COR-L47 (cell line): ENCODE data around the gene CCN6.
"Not testable (repeated sequence)": the region's sequence is repeated elsewhere in the genome, so short reads cannot be mapped to it uniquely, and the experiment has no call there.

Experiments
- DNase-seq: peaks from one replicate; lab custom pipeline; 2025; lab: John Stamatoyannopoulos, UW

The CCN6 gene

DNA sequence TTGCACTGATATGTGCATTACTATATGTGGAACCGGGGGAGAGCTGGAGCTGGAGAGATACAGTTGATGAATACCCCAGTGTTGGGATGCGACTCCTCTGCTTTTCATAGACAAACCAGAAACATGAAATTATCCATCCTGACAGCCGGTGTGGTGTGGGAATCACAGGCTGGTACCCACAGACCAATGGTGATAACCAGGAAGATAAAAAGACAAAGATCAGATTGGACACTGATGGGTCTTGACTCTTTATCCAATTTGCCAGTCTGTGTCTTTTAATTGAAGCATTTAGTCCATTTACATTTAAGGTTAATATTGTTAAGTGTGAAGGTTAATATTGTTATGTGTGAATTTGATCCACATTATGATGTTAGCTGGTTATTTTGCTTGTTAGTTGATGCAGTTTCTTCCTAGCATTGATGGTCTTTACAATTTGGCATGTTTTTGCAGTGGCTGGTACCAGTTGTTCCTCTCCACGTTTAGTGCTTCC, 2.6 kb upstream of the CCN6 start:
- not testable (repeated sequence) for DNase-seq

DNA sequence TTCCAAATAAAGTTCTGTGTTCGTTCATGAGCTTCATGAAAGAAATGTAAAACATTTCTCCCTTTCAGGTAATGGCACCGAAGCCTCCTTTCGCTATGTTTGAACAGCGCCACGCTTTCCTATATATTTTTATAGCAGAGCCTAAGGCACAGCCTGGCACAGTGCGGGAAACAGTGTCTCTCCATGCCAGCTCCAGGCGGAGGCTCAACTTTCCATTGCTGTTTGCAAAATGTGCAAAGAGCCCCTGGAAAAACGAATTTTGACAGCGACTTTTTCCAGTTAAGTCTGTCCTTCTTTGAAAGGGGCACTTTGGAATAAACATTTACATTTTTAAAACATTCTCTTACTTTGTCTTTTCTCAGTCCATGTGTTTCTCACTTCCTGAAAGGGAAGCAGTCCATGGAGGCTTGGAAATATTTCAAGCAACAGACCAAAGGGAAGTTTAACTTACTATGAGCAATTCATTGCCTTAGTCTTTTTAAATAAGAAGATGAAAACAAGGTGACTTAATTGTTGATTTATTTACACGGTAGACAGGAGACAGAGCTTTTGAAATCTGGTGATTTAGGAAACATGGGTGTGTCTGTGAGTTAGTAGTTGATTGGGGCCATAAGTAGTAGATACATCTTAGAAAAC, 769 bp downstream of the CCN6 start:
- DNase-seq, result no peak

DNA sequence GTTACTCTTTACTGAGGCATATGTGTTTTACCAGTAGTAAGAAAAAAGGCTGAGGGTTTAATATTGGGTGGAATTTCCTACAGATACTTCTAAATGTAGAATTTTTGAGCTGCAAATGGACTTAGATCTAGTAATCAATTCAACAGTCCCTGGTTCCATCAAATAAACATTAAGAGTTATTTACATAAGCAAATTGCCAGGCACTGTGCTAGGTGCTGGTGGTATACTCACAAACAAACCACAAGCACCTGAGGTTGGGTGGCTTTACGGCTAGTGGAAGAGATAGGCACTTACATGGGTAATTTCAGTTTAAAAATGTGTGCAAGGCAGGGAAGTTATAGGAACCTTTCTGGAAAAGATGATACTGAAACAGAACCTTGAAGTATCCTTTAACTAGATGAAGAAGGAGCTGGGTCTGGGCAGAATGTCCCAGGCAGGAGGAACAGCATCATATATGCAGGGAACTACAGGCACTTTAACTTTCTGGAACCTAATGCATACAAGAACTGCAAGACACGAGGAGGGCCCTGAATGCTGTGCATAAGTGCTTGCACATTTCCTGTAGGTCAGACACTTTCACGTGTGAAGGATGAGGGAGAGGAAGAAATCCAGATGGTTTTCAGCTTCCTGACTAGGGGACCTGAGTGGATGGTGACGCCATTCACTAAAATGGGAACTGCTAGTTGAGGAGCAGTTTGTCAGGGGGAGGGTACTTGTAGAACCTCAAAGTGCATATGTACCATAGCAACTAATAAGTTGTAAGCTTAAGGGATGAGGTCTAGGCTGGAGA, 4.5 kb downstream of the CCN6 start:
- DNase-seq, result no peak

DNA sequence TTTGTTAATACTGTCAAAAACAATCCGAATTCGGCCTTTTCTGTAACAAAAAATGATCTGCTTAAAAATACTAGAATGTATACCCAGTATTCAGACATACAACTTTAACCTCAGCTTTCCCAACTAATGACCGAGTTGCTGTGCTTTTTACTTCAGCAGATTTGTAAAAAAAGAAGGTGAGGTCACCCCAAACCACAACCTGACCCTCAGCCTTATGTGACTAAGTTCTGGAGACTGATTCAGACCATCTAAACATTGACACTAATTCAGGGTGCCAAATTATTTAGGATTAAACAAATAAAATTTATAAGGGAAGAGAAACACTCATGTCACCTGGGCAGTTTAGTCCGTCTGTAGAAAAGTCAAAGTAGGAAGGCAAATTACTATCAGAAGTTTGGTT, 7.7 kb downstream of the CCN6 start:
- no peak for DNase-seq

DNA sequence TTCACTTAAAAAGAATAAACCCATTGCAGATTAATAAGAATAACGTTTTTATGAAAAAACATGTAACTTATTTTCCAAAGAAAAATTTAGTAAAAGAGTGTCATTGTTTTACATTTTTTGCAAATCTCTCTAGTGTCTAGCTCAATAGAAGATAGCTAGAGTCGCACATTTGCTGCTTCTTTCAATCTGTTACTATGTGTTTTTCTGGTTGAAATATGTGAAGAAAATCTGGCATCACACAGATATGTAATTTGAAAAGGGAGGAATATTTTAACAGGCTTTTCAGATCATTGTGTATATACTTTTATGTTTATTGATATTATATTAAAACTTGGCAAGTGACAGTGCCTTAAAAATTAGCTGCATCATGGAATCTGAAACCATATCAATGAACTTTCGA, 9.1 kb downstream of the CCN6 start:
- DNase-seq, result no peak

DNA sequence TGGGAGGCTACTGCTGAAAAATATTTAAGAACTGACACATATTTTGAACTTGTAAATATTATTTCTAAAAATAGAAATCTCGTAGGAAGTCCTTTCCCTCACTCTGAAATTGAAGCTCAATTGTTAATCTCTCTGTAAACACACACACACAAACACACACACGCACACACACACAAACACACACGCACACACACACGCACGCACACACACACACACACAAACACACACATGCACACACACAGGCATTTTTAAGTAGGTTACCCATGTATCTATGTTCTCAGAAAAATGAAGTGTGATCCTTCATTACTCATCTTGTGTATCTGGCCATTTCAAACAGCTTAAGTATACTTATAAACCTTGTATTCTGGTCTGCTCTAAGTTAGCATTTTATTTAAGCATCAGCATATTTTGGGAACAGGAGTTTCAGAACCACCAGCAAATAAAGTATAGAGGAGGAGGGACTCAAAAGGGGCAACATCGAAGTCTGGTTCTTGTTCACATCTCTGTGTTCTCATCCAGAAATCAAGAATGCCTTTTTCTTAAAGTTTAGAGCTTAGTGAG, 11.6 kb downstream of the CCN6 start:
- DNase-seq, result no peak

DNA sequence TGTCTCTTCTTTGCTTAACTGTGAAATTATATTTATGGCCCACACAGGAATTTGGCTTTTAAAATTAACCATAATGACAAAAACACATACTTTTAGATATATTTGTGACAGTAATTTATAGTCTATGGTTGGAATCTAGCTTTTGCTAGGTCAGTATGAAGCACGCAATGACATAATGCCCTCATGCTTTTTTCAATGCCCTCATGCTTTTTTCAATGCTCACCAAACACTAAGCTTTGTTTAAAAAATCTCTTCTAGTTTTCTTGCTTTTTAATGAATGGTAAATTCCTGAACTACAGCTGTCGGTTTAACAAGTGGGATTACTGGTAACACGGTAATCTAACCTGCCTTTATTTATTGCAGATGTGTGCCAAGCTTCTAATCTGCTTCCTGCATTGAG, 12.7 kb downstream of the CCN6 start:
- DNase-seq, result no peak

DNA sequence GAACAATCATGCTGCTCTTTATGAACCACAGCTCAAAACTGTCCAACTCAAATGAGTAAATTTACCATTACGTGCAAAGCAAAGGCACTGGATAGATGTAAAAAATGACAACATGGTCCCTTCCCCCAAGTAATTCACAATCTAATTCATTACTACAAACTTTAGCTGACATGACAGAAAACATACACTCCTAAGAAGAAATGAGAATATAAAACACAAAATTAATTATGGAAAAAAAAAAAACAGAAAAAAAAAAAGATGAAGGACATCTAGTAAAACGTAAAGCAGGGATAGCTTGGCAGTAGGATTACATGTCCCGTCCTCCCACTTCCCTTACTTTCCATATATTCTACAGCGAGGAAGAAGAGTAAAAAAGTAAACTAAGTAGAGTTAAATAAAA, 27.7 kb downstream of the CCN6 start:
- no peak for DNase-seq

DNA sequence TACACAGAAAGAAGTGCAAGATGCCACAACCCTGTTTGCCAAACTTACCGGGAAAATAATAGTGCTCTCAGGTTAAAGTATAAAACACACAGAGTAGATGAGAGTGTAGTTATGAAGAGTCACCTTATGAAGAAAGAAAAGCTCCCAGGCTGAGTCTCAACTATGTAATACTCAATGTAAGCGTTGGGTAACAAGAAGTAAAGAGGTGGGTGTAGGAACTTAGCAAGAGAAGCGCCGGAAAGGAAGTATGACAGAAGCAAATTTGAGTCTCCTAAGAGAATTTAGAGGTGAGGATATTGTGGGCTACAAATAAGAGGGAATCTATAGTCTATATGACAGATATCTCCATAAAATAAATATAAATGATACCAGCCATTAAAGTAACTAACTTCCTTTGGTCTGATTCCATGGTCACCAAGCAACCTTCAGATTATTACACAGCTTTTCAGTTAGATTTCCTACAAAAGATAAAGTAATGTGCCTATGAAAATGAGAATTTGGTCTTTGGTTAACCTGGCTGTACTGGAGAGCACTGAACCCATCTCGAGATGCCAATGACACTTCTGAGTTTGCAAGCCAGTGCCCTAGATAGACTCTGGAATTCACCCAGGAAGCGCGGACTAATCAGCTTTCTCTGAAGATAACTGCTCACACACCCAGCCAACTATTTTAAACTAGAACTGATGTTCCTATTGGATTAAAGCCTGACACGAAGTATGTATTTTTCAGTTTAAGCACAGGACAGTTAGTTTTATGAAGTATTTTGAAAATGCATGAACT, 31.6 kb downstream of the CCN6 start:
- DNase-seq, result no peak

DNA sequence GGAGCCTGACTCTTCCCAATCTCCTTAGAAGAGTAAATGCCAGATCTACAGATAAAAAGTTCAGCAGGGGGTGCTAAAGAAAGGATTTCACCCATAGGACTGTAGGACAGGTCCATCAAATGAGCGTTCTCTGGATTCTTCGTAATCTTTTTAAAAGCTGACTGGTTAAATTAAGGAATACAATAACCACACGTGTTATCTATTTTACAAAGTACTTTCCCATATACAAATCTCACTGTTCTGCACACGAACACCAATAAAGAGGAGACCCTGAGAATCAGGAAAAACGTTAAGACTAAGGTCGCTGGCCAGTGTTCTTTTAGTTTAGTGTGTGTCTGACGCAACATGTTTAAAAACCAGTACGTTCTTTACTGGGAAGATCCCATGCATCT, 32.8 kb downstream of the CCN6 start:
- peak; percentile 2 for DNase-seq

DNA sequence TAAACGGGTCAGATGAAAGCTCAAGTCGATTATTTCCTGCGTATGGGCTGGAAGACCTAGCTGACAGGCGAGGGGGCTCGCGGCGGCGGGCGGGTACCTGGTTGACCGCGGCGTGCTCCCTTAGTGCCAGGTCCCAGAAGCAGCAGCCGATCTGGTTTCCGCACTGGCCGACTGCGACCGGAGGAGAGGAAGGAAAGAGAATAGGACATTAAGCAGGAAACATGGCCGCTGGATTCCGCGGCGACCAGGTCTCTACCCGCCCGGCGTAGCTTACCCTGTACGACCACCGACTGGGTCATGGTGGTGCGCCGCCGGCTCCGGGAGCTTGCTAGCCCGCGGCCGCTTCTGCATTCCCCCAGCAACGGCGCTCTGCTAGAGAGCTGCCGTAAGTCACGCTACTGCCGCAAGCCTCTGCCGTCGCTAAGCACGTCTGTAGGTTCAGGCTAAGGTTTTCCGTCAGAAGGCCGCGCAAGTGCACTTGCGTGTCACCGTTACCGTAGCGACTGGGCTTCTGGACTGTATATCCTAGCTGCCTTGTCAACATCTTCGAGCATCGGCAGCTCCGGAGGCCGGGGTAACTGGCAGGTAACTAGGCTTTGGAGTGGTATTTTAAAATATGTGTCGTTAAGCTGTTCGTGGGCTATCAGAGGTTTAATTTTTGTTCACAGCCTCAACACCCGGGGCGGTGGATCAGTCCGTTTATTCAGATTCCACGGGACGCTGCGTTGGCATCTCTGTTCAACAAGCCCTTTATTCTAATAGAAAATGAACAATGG, 33.4 kb downstream of the CCN6 start, which contains the start of the genes FAM229B and TUBE1:
Gene FAM229B (plus strand): TSS at position 456 of the 776 bp plus-strand sequence. CDS start 11,693 bp downstream, outside the sequence.
Gene TUBE1 (minus strand): TSS at position 347 of the 776 bp plus-strand sequence. CDS start 48 bp downstream, at position 299.
- peak; percentile 81 for DNase-seq

DNA sequence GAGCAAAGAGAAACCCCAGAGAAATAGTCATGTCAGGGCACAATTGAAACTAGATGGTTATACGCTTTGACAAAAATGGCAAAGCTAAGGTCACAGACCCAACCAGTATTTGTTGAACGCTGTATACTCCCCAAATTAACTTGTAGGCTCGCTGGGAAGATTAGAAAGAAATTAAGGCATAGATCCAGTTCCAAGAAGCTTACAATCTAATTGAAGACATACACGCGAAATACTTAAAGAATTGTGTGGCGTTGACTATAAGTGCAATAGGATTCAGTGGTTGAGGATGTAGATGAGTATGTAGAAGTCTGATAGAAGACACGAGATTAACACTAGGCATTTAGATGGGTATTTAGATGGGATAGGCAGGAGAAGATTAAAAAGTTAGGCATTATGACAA, 34.0 kb downstream of the CCN6 start:
- no peak for DNase-seq

DNA sequence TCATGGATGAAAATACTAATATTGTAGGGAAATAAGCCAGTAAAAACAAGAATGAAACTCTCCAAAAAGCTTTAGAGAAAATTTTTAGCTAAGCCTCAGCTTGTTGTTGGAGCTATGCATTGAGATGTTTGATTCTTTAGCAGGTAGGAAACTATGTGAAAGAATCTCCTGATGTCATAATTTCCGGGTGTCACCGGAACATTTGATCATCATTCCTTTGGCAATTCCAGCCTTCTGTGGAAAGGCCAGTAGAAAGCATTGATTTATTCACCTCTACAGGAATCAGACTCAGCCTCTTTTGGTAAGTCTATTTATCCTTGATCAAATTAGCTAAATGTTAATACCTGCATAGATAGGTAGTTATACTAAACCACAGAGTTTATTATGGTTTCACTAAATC, 43.0 kb downstream of the CCN6 start:
- no peak for DNase-seq

DNA sequence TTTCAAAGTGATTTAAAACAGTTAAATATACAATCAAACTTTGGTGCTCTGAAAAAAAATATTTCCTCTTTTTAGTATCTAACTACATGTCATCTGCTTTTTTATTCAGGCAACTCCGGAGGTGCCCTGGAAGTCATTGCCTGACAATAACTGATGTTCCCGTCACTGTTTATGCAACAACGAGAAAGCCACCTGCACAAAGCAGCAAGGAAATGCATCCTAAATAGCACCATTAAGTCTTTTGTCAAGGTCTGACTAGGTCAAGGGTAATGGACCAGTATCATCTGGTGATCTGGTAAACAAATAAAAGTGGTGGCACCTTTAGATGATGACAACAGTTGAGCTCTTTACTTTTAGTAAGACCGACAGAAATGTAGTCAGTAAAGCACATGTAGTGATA, 46.7 kb downstream of the CCN6 start:
- DNase-seq, result peak; percentile 12

DNA sequence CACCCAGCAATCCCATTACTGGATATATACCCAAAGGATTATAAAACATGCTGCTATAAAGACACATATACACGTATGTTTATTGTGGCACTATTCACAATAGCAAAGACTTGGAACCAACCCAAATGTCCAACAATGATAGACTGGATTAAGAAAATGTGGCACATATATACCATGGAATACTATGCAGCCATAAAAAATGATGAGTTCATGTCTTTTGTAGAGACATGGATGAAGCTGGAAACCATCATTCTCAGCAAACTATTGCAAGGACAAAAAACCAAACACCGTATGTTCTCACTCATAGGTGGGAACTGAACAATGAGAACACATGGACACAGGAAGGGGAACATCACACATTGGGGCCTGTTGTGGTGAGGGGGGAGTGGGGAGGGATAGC, 52.1 kb downstream of the CCN6 start:
- DNase-seq, result not testable (repeated sequence)

DNA sequence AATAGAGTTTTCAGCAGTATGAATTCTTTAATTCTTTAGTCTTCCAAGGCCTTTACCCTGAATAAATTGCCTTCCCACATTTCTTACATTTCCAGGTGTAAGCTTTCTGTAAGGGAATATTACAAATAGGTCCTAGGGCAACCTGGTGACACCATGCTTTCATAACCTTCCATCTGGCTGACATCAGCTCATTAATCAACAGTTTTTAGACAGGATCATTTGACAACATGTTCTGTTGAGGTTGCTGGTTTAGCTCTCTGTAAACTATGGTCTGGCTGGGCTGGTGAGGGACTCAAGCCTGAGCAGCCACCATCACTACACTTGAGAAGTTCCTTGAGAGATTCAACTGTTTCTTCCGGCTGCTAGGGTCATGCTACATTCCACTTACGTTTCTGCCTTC, 52.7 kb downstream of the CCN6 start:
- no peak for DNase-seq

DNA sequence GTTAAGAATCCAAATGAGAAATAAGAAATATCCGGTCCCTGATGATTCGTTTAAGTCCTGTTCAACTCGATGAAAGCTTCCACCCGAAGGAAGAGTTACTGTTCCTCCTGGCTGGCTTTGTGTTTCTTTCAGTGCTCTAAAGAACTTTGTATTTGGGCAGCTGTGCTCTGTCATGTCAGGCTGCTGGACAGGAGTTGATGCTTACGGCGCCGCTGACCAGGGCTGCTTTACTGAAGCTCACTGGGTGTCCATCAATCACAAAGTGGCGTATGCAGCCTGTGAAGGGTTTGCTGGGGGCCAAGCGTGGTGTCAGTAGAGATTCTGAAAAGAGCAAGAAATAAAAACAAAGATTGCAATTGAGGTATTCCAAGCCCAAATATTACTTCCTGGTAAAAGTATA, 55.4 kb downstream of the CCN6 start:
- DNase-seq, result no peak

DNA sequence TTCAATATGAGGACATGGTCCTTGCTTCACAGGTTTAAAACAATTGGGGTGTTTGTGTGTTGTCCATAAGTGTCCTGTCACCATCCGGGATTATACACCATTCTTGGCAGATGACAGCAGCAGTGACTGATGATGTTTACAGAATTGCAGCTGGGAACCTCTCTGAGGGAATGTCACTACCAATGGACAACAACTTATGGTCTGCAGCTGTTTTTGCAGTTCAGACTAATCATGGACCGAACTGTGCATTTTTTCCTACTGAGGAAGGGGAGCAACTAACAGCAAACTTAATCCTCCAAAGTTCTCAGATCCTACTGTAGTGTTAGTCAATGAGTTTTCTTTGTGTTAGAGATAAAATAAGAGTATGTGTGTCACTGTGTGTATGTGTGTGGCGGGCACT, 59.5 kb downstream of the CCN6 start:
- DNase-seq, result no peak

DNA sequence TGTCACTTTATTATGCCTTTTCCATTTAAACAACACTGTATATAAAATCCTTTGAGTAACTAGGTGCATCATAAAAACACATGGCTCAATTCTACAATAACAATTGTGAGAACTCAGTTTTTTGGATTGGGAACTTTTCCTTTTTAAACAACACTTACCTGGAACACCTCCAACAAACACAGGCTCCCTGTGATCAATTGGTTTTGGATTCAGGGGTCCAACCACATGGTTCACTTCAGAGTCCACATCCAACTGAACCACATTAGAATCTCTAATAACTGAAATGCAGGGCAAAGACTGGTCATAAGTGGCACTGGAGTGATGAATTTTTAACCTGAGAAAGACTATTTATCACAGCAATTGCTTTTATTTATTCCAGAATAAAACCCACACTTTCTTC, 60.0 kb downstream of the CCN6 start:
- DNase-seq, result no peak

DNA sequence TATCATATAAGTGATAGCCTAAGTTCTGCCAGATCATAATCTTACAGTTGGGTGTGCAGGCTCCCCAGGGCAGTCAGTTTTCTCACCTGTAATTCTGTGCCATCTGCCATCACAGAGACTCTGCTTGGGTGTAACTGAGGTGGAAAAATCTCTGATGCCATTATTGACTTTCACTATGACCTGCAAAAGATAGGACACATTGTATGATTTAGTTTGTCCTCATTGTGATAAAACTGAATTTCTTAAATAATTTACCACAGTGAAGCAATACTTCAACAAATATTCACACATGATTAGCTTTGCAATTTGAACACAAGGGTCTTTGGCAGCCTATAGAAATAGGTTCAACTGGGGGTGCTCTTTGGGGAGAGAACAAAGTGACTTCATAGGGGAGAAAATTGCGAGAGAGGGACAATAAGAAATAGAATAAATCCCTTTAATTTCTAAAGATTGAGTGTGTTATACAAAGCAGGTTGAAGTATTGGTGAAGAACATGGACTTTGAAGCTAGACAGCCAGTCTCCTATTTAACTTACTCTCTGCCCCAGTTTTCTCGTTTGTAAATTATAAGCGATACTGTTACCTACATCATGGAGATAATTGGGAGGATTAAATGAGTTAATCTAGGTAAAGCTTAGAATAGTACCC, 60.8 kb downstream of the CCN6 start:
- no peak for DNase-seq

DNA sequence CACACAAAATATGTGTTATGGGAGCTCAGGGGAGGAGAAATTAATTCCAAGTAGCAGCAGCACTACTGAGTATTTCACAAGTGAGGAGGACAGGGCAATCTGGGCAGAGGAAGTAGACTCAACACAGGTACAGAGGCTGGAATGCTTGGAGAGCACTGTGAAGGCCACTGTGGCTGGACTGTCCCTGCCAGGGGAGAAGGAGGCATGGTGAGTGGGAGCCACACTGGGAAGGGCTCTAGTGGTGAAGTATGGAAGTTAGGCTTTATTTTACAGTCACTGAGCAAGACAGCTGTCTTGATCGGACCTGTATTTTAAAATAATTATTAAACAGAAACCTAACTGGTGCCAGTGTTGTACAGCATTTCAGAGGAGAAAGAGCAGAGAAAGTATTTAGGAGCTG, 62.3 kb downstream of the CCN6 start:
- no peak for DNase-seq
